ENCODE measurements around the gene PAX7.

The PAX7 gene

GRCh38 chr1:18641005-18641941, 10.6 kb downstream of the PAX7 start:
- DNase-seq (ENCODE audit: low read depth) = no peak

DNA sequence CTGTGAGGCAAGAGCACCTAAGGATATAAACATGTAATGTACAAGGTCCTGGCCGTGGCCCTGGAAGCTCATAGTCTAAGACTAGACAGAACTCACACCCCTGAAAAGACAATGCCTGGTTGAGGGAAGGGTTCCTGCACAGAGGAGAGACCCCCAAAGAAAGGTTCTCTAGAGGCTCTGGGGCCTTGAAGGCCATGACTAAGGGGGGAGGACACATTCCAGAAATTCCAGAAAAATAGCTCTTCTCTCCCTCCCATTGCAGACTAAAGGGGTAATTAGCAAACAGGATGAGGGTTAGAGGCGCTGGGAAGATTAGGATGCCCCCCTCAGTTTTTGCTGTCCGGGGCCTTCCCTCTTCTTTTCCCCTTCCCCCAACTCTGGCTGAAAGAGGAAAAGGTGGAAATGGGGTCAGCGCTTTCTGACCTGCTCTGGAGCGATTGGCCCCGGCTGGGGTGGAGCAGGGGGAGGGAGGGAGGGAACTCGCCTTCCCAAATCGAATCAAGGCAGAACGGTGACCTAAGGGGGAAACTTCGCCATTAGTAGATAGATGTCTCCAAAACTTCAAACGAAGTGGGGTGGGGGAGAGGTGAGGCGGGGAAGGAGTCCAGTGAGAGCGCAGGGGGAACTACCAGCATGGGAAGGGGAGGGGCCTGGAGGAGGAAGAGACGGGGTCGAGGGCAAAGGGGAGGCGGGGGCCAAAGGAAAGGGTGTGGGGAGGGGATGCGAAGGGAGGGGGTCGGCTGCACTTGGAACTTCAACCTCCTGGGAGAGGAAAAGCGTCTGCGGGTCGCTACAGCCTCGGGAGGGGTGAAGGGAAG, 11.8 kb downstream of the PAX7 start:
- DNase-seq (ENCODE audit: low read depth) = no peak

DNA sequence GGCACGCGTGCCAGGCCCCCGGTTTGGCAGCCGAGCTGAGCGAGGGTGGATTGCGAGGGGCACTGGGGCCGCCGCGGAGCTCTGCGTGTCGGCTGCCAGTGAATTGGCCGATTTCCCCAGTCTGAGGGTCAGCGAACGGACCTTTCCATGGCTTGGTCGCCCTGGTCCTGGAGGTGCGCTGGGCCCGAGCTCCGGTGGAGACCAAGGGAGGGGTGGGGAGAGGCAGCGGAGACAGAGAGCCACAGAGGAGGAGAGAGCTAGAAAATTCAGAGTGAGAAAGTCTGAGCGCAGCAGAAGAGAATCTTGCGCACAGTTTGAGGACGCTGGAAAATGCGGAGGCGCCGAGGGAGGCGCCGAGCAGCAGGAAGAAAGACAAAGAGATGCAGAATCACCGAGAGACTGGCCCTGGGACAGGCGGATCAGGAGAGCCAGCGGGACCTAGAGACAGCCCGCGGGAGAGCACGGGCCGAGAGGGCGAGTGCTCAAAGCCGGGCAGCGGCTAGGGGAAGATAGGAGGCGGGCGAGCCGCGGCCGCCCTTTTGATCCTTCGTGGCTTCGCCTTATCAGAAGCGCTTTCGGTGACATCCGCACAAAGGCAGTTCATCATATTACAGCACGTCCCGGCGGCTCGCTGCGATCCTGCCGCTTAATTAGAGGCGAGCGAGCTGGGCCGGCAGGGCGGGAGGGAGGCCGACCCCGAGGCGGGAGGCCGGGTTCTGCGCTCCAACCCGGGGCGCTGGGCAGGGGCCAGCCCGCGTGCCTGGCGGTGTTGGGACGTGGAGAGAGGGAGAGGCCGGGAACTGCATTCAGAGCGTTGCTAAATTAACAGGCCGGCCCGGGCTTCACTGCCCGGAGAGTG, 12.7 kb downstream of the PAX7 start:
- DNase-seq (ENCODE audit: low read depth) = no peak

- no peak for DNase-seq (ENCODE audit: low read depth)
Observed at GRCh38 chr1:18644013-18644399, 13.4 kb downstream of the PAX7 start.

DNA sequence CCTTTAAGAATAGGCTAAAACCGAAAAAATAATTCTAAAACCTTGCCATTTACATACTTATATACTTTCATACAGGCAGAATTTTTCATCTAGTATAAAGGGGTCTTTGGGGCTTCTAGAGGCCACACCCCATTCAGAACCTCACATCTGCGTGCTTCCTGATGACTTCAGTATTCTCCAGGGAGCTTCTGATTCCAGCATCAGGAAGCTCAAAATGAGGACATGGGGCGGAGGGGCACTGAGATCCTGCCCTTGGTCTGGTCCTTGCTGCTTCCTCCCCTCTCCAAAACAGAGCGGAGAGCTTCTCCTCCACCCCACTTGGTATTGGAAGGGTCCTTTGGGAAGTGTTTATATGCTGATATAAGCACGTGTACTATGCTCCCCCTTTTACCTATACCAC, 13.8 kb downstream of the PAX7 start:
- no peak for DNase-seq (ENCODE audit: low read depth)

GRCh38 chr1:18644973-18645746, 14.5 kb downstream of the PAX7 start:
- no peak for DNase-seq (ENCODE audit: low read depth)

DNA sequence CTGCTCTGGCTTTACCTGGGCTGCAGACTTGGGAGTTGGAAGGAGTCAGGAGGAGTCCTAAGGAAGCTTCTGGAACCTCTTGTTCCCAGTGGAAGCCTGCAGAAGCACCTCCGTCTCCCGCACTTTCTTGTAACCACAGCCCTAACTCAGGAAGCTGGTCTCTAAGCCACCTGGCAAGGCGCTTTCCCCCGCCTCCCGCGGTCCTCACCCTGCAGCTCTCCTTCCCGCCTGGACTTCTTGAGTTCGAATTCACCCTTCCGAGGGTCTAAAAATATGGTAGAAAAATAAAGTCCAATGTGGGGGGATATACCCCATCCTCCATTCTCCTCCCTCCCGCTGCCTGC, 15.1 kb downstream of the PAX7 start:
- no peak for DNase-seq (ENCODE audit: low read depth)

GRCh38 chr1:18646091-18646785, 15.6 kb downstream of the PAX7 start:
- no peak for DNase-seq (ENCODE audit: low read depth)

DNA sequence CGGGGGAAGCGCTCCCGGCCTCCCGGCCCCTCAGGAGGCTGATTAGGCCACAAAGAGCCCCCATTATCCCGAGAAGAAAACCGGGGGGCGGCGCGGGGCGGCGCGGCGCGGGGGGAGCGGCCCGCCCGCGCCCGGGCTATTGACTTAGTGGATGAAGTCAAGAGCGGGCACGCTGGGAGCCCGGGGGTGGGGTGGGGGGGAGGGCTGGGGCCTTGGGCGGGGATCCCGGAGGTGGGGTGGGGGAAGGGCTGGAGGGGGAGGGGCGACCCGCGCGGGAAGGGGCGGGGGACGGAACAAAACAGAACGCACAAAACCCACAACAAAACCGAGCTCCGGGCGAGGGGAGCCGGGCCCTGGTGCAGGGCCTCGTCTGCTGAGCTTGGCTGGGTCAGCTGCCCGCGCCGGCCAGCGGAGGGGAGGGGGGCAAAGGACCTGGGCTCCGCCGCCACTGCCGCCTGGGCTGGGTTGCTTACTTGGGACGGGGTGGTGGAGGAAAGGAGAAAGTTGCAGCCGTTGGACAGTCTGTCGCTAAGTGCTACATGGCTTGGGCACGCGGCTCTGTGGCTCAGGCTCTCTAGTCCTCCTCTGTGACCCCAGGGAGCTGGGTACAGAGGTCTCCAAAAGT, 16.3 kb downstream of the PAX7 start:
- DNase-seq (ENCODE audit: low read depth) = no peak

DNA sequence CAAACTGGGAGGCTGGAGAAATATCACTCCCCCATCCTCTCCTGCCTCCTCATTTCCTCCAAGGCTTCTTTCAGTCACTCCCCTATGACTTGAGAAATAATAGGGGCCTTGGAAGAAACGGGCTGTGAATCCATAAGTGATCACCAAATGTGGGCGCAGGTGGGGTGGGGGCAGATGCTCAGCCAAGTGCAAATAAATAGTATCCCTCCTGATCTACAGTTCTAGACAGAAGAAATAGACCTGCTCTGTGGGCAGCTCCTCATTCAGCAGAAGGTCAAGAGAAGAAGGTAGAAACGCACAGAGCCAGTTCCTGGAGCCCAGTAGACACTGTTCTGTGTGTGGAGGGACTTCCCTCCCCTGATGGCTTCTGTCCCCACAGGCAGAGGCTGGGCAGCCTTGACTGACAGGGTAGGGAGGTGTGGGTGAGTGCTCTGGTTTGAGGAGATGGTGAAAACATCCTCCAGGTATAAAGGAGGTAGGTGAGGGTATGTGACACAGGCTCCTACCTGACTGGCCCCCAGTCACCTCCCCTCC, 17.1 kb downstream of the PAX7 start:
- DNase-seq (ENCODE audit: low read depth) = no peak

GRCh38 chr1:18649693-18650370, 19.2 kb downstream of the PAX7 start:
- peak; percentile 9 for DNase-seq (ENCODE audit: low read depth)

- DNase-seq (ENCODE audit: low read depth) = no peak
Observed at GRCh38 chr1:18651713-18652112, 21.1 kb downstream of the PAX7 start.

DNA sequence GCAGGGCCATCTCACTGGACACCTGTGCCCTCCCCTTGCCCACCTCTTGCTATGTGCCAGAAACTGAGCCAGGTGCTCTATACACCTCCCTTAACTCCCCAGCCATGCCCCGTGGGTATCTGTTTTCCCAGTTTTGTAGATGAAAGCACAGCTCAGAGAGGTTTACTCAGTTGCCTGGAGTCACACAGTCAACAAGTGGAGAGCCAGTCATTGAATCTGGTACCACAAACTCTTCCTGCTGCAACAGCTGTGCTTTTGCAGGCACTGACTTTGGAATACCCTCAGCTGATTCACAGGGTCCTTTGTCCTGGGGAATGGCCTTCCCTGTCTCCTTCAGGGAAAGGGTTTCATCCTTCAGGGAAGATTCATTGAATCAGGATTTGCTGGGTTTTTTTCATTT, 22.1 kb downstream of the PAX7 start:
- DNase-seq (ENCODE audit: low read depth) = no peak

DNA sequence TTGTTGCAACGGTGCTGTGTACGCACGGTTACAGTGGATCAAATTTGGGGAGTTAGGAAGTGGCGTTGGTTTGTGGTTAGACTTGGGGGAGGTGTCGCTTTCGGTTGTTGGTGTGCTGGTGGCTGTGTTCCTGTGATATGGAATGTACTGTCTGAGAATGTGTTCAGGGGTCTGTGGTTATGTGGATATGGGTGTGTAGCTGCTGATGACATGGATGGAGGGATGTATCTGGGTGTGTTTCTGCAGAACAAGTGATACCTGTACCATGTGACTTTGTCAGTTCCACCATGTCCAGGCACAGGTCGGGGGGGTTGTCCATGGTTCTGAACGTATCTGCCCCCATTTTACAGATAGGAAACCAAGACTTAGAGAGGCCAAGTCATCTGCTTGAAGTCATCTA, 22.7 kb downstream of the PAX7 start:
- no peak for DNase-seq (ENCODE audit: low read depth)

DNA sequence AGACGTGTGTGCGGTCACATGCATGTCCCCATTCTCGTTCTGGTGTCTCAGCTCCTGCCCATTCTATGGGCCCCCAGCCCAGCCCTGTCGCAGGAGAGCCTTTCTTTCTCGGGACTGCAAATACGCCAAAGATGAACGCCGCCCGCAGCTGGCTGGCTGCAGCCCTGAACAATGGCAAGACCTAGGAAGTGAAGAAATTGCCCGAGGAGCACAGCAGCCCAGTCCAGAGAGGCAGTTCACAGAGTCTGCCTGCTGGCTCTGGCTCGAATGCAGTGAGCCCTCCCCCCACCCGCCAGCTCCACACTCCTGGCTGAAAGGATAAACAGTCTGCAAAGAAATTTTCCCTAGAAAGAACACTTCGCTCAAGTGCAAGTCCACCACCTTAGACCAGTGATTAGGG, 23.3 kb downstream of the PAX7 start:
- no peak for DNase-seq (ENCODE audit: low read depth)

- no peak for DNase-seq (ENCODE audit: low read depth)
Observed at GRCh38 chr1:18654599-18654998, 24.0 kb downstream of the PAX7 start.

- no peak for DNase-seq (ENCODE audit: low read depth)
Observed at GRCh38 chr1:18657506-18658201, 27.0 kb downstream of the PAX7 start.

- DNase-seq (ENCODE audit: low read depth) = no peak
Observed at GRCh38 chr1:18658831-18659230, 28.2 kb downstream of the PAX7 start.
